GM12878 (cell line): ENCODE results near the gene FAM9A. TPM values are rescaled to one million over a fixed set of nuclear protein-coding genes. Genes with fewer than 3 reads are reported as not detected.
"Not testable (repeated sequence)": the region's sequence is repeated elsewhere in the genome, so short reads cannot be mapped to it uniquely, and the experiment has no call there.

Experiments used
- ATAC-seq: fragments of 200-7000 bp; cut with Tn5 transposase; 3 replicates; pipeline ENCODE4 v1.9.1; 2020; ENCODE audit warnings: mild to moderate bottlenecking, moderate library complexity
- BruUV-seq: library from RNA; stranded (reverse); fragments of 400-500 nt; replicated peaks from 2 replicates; lab custom pipeline; 2021; lab: Mats Ljungman, UMichigan
- CTCF ChIA-PET: fragments of 300-600 bp; sonication (Branson Sonifier 250); formaldehyde crosslinking; extraction: SDS; loops from one replicate; lab custom pipeline; 2021; ENCODE audit warnings: inconsistent platforms; lab: Yijun Ruan, JAX
- POLR2A ChIA-PET: fragments of 350-600 bp; formaldehyde crosslinking; extraction: SDS; loops from one replicate; lab custom pipeline; 2021; ENCODE audit warnings: inconsistent platforms; lab: Charles Lee
- RAD21 ChIA-PET: fragments of 300-600 bp; sonication (Branson Sonifier 250); formaldehyde crosslinking; loops from one replicate; lab custom pipeline; 2023; ENCODE audit warnings: antibody characterized with exemption; ENCODE audit not compliant: unreplicated experiment; lab: Charles Lee
- SMC1A ChIA-PET: fragments of 300-600 bp; sonication (Branson Sonifier 250); formaldehyde crosslinking; loops from one replicate; lab custom pipeline; 2023; ENCODE audit not compliant: unreplicated experiment, uncharacterized antibody; lab: Charles Lee
- DNase-seq: peaks from one replicate; pipeline ENCODE4 v3.0.0-alpha.2; 2011; ENCODE audit warnings: low read depth, low spot score
- FAIRE-seq: peaks from 3 replicates; lab custom pipeline; 2011; peaks lifted over from hg19 to GRCh38; lab: Jason Lieb, UNC
- H2AFZ ChIP-seq: 2 replicates; pipeline ENCODE4 v1.6.0; 2011; ENCODE audit warnings: low read depth, low read length, control low read depth; ENCODE audit not compliant: control insufficient read depth
- H3K27ac ChIP-seq: 2 replicates; pipeline ENCODE4 v1.5.1; 2011; ENCODE audit warnings: control low read depth; ENCODE audit not compliant: control insufficient read depth, insufficient read depth
- H3K27me3 ChIP-seq, 2 experiments: replicated peaks in 1 of 2; 2 replicates each; pipeline versions ENCODE4 v1.6.0 to v1.6.1; 2011; ENCODE audit warnings: low read length in 1 of 2; ENCODE audit not compliant: control insufficient read depth in 2 of 2, insufficient read depth in 2 of 2
- H3K36me3 ChIP-seq, 2 experiments: 2 replicates each; pipeline ENCODE4 v1.5.1; 2011; ENCODE audit warnings: low read length in 1 of 2; ENCODE audit not compliant: control insufficient read depth in 2 of 2, insufficient read depth in 2 of 2
- H3K4me1 ChIP-seq: 2 replicates; pipeline ENCODE4 v1.6.1; 2011; ENCODE audit warnings: mild to moderate bottlenecking, low read length, moderate library complexity, mixed read lengths; ENCODE audit not compliant: control insufficient read depth, insufficient read depth
- H3K4me2 ChIP-seq: 2 replicates; pipeline ENCODE4 v1.6.0; 2011; ENCODE audit warnings: control low read depth; ENCODE audit not compliant: control insufficient read depth, insufficient read depth
- H3K4me3 ChIP-seq: fragments of 200-600 bp; sonication (generic); 2 replicates; pipeline ENCODE4 v1.5.1; 2016
- H3K79me2 ChIP-seq: 2 replicates; pipeline ENCODE4 v1.6.0; 2011; ENCODE audit warnings: low read length; ENCODE audit not compliant: control insufficient read depth, insufficient read depth
- H3K9ac ChIP-seq: 2 replicates; pipeline ENCODE4 v1.8.0; 2011; ENCODE audit warnings: low read length, control low read depth, mixed read lengths; ENCODE audit not compliant: control insufficient read depth, insufficient read depth
- H3K9me3 ChIP-seq: replicated peaks from 3 replicates; pipeline ENCODE4 v1.5.1; 2011; ENCODE audit warnings: mild to moderate bottlenecking, low read length; ENCODE audit not compliant: control insufficient read depth, insufficient read depth
- H4K20me1 ChIP-seq: 2 replicates; pipeline ENCODE4 v1.6.0; 2011; ENCODE audit not compliant: control insufficient read depth, insufficient read depth
- KAT2A ChIP-seq: conservative IDR thresholded peaks from 2 replicates; pipeline ENCODE4 v1.6.1; 2011; ENCODE audit warnings: low read depth, low read length; ENCODE audit not compliant: control insufficient read depth
- MEF2B ChIP-seq: fragments of 450-650 bp; IDR thresholded peaks from 2 replicates; pipeline ENCODE4 v1.6.1; 2018; ENCODE audit warnings: mild to moderate bottlenecking, moderate library complexity; ENCODE audit not compliant: partially characterized antibody, poor library complexity, severe bottlenecking
- MYB ChIP-seq: fragments of 150-350 bp; IDR thresholded peaks from 2 replicates; pipeline ENCODE4 v1.6.1; 2014; ENCODE audit warnings: mild to moderate bottlenecking, low read depth, low read length, borderline replicate concordance
- MYC ChIP-seq: IDR thresholded peaks from 2 replicates; pipeline ENCODE4 v1.6.1; 2011; ENCODE audit warnings: mild to moderate bottlenecking, low read length, moderate library complexity, inconsistent platforms; ENCODE audit not compliant: insufficient read depth, insufficient replicate concordance, insufficient read length, severe bottlenecking
- POLR2A ChIP-seq: IDR thresholded peaks from 2 replicates; pipeline ENCODE4 v1.6.1; 2011; ENCODE audit warnings: low read depth, mild to moderate bottlenecking, low read length
- WGBS: methylation state at CpG from one replicate; pipeline ENCODE4 v1.1.6; 2016; ENCODE audit warnings: low lambda C conversion rate; ENCODE audit not compliant: insufficient replicate concordance, insufficient coverage; ENCODE audit errors: missing lambda C conversion rate; 5-methylcytosine and 5-hydroxymethylcytosine counted together
- in situ Hi-C: fragments of 300-500 bp; cut with MboI; formaldehyde crosslinking; loops from 9 replicates; pipeline ENCODE4 v1.14.3; 2018; ENCODE audit warnings: mixed read lengths
- intact Hi-C: fragments of 100-400 bp; cut with micrococcal nuclease; formaldehyde crosslinking; loops from one replicate; pipeline ENCODE4 v1.14.2; 2022; ENCODE audit not compliant: unreplicated experiment
- polyA plus RNA-seq, 11 experiments: library from polyadenylated mRNA; depleted of rRNA in 4 of 11; unstranded in 6 of 11; stranded (reverse) in 5 of 11; fragments of >200 nt; fragmentation: Nextera tagmentation in 4 of 11; fragmentation: Illumina TruSeq in 1 of 11; extraction: Ambion mirVana in 4 of 11; extraction: Trizol in 1 of 11; gene quantifications; 1 replicate in 1 of 11; 2 replicates in 10 of 11; pipeline versions ENCODE4 v1.2.1 to v1.2.3, GENCODE V29; 2011 to 2016; ENCODE audit warnings: inconsistent platforms in 2 of 11, missing spikeins in 2 of 11, low read depth in 1 of 11
- total RNA-seq, 4 experiments: library from RNA; depleted of rRNA in 3 of 4; stranded (reverse); fragments of >200 nt in 3 of 4; fragmentation: Illumina TruSeq in 1 of 4; extraction: Trizol in 1 of 4; gene quantifications; 2 replicates each; pipeline versions ENCODE4 v1.2.1 to v1.2.3, GENCODE V29; 2013 to 2021
- TF ChIP-seq, protein P1 (sequence below): IDR thresholded peaks from 2 replicates; pipeline ENCODE4 v1.6.1; 2012; ENCODE audit warnings: low read depth, low read length, improper control_type of control experiment
- TF ChIP-seq, protein P2 (sequence below): IDR thresholded peaks from 2 replicates; pipeline ENCODE4 v1.6.1; 2012; ENCODE audit warnings: low read depth, low read length, improper control_type of control experiment
- TF ChIP-seq, protein P3 (sequence below): fragments of 450-650 bp; formaldehyde crosslinking; IDR thresholded peaks from 2 replicates; pipeline ENCODE4 v1.4.0; 2020; ENCODE audit warnings: mild to moderate bottlenecking, moderate library complexity

FAM9A gene
- total and polyA plus RNA-seq, 10 of the 15 experiments (the other 5 are each of a cell fraction or from before 2014, with no cell fraction given) = not detected

DNA sequence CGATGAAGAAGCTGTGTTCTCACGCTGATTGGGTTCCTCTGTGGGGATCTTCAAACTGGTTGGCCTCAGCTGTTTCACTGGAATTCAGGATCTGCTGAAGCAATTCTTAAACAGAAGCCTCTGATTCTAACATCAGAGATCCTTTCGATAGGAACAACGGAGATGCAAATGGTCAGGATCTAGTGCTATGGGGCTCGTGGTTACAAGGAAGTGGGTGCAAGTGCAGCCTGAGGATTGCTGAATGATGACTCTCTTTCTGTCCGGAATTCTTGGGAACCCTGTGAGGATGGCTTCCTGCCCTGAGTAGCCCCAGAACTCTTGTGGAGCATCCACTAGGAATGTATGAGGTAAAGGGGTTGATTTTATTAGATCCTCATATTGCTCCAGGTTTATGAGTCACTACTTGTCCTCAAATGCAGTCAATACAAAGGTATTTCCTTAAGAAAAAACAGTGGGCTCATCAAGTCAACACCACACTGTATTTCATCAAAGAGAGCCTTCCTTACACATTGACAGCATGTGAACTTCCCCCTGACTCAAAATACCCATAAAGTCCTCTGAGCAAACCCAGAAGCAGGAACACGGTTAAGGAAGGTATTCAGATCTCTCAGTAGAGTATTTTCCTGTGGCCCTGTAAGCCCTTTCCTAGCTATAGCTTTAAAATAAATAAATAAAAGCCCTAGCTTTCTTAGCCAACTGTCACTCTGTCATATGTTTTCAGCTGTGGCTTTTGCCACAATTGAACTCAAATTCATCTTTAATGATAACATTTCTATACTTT lies 43.4 kb downstream of the FAM9A start:
- WGBS = 15% methylated on average over 7 of the region's 7 CpGs
- H3K27ac ChIP-seq, intact Hi-C loops, ATAC-seq, H4K20me1 ChIP-seq, H3K4me2 ChIP-seq, H3K79me2 ChIP-seq, H3K9me3 ChIP-seq, H3K4me3 ChIP-seq, H3K27me3 ChIP-seq, POLR2A ChIA-PET, in situ Hi-C loops, H3K36me3 ChIP-seq, FAIRE-seq, DNase-seq, RAD21 ChIA-PET, SMC1A ChIA-PET, H2AFZ ChIP-seq, H3K9ac ChIP-seq, H3K4me1 ChIP-seq, BruUV-seq, CTCF ChIA-PET: not testable (repeated sequence)

DNA sequence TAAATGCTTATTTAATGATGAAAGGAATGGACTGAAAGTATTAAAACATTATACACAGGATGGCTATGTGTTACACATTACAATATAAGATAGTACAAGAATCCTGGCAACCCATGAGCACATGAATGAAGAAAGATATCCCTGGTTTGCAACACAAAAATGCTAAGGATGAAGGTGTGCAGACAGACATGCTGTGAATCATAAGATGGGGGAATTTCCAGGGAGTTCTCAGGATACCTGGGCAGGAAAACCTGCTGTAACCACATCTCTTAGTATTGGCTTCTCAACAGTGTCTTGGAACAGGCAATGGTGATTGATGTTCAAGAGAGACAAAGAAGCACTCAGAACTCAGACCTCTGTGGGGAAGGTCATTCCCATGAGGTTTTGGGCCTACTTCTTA lies 45.4 kb downstream of the FAM9A start:
- ChIA-PET SMC1A (no interaction called here), CTCF (interaction anchor here (0.9 to 2.4 kb wide), 3 partner anchors 10 to 17 kb away, joined by 3 to 11 read pairs (median 6); no protein-coding TSS in a partner anchor), POLR2A (no interaction called here), RAD21 (interaction anchor here (0.6 kb wide), 1 partner anchor 9 kb away, joined by 3 read pairs; no protein-coding TSS in a partner anchor)
- TF ChIP-seq, protein P1, sequence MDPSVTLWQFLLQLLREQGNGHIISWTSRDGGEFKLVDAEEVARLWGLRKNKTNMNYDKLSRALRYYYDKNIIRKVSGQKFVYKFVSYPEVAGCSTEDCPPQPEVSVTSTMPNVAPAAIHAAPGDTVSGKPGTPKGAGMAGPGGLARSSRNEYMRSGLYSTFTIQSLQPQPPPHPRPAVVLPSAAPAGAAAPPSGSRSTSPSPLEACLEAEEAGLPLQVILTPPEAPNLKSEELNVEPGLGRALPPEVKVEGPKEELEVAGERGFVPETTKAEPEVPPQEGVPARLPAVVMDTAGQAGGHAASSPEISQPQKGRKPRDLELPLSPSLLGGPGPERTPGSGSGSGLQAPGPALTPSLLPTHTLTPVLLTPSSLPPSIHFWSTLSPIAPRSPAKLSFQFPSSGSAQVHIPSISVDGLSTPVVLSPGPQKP = no peak
- TF ChIP-seq, protein P2, sequence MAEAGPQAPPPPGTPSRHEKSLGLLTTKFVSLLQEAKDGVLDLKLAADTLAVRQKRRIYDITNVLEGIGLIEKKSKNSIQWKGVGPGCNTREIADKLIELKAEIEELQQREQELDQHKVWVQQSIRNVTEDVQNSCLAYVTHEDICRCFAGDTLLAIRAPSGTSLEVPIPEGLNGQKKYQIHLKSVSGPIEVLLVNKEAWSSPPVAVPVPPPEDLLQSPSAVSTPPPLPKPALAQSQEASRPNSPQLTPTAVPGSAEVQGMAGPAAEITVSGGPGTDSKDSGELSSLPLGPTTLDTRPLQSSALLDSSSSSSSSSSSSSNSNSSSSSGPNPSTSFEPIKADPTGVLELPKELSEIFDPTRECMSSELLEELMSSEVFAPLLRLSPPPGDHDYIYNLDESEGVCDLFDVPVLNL = no peak
- TF ChIP-seq, protein P3, sequence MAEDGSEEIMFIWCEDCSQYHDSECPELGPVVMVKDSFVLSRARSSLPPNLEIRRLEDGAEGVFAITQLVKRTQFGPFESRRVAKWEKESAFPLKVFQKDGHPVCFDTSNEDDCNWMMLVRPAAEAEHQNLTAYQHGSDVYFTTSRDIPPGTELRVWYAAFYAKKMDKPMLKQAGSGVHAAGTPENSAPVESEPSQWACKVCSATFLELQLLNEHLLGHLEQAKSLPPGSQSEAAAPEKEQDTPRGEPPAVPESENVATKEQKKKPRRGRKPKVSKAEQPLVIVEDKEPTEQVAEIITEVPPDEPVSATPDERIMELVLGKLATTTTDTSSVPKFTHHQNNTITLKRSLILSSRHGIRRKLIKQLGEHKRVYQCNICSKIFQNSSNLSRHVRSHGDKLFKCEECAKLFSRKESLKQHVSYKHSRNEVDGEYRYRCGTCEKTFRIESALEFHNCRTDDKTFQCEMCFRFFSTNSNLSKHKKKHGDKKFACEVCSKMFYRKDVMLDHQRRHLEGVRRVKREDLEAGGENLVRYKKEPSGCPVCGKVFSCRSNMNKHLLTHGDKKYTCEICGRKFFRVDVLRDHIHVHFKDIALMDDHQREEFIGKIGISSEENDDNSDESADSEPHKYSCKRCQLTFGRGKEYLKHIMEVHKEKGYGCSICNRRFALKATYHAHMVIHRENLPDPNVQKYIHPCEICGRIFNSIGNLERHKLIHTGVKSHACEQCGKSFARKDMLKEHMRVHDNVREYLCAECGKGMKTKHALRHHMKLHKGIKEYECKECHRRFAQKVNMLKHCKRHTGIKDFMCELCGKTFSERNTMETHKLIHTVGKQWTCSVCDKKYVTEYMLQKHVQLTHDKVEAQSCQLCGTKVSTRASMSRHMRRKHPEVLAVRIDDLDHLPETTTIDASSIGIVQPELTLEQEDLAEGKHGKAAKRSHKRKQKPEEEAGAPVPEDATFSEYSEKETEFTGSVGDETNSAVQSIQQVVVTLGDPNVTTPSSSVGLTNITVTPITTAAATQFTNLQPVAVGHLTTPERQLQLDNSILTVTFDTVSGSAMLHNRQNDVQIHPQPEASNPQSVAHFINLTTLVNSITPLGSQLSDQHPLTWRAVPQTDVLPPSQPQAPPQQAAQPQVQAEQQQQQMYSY (CRISPR knock-in tag) = no peak
- TF ChIP-seq POLR2A = no peak
- TF ChIP-seq KAT2A = no peak
- no peak for TF ChIP-seq MYC
- TF ChIP-seq MEF2B = no peak
- TF ChIP-seq MYB = no peak
- DNase-seq (no peak), FAIRE-seq (no peak), ATAC-seq (no peak)
- Histone ChIP-seq H3K4me3 (no peak overlapping the region), H4K20me1 (no peaks in the 10 kb centered on the region), H2AFZ (no peak overlapping the region), H3K4me1 (no peaks in the 10 kb centered on the region), H3K36me3 (no peaks in the 10 kb centered on the region), H3K27ac (no peak overlapping the region), H3K9me3 (no peaks in the 10 kb centered on the region), H3K4me2 (no peak overlapping the region), H3K27me3 (no peaks in the 10 kb centered on the region), H3K79me2 (no peaks in the 10 kb centered on the region), H3K9ac (no peak overlapping the region)
- in situ Hi-C loops = no loop called here
- BruUV-seq = no TSS peak
- intact Hi-C loops = no loop called here
